GM21737 (cell line): ENCODE results near the gene NSUN5.
"Not testable (repeated sequence)": the region's sequence is repeated elsewhere in the genome, so short reads cannot be mapped to it uniquely, and the experiment has no call there.

ENCODE experiments used
- ATAC-seq: cut with Tn5 transposase; IDR thresholded peaks from one replicate; pipeline ENCODE4 v1.9.1; 2021; ENCODE audit warnings: mild to moderate bottlenecking, moderate library complexity; ENCODE audit not compliant: unreplicated experiment

NSUN5 gene

DNA sequence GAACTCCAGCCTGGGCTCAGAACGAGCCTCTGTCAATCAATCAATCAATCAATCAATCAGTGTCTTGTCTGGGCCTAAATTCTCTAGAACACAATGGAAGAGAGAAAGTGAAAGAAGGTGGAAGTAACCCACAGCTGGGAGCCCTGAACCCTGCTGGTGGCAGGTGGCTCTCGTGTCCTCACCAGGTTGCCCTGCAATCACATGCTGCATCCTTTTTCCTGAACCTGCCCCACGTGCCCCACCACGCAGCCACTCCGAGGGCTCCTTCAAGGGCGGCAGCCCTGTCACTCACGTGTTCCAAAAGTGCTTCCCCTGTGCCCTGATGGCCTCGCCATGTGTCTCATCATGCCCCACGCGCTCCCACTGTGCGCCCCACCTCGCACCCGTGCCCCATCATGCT lies 18.8 kb upstream of the NSUN5 start:
- ATAC-seq, result not testable (repeated sequence)

DNA sequence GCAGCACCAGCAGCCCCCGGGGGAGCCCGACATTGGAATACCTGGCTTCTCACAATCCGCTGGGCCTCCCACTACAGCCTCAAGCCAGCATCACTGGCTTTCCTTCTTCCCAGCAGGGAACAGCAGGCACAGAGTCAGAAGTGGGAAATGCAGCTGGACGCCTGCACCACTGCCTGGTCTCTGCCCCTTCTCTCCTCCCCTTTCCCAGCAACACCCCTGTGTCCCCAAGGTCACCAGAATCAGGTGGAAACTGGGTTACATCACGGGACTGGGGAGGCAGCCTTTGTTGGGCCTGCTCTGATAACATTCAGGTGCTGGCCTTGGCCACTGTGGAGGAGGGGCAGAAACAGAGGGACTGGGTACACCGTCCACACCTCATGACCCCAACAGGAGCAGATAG lies 16.8 kb upstream of the NSUN5 start:
- not testable (repeated sequence) for ATAC-seq

DNA sequence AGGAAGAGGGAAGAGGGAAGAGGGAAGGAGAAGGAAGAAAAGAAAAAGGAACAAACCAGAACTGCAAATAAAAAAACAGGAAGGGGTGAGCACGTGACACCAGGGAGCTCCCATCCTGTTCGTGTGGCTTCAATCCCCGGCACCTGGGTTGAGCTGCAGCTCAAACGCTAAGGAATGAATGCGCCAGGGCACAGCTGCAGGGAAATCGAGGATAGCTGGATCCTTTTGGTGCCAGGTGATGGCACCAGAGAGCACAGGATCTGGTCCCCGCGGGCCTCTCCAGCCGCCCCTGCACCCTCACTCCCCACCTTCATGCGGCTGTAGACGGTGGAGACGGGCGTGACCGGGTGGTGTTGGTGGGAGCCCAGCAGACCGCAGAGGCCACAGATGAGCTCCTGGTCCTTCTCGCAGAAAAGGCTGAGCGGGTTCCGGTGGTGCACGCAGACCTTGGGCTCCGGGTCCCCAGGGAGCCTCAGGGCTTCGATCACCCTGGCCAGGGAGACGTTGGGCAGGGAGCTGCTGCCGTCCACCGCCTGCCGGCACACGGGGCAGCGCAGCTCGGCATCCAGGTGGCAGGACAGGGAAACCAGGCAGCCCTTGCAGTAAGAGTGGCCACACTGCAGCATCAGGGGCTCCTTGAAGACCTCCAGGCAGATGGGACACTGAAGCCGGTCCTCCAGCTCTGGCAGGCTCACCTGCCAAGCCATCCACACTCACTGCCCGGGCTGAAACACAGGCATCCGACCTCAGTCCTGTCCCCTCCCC lies 15.6 kb upstream of the NSUN5 start:
- ATAC-seq, result not testable (repeated sequence)

DNA sequence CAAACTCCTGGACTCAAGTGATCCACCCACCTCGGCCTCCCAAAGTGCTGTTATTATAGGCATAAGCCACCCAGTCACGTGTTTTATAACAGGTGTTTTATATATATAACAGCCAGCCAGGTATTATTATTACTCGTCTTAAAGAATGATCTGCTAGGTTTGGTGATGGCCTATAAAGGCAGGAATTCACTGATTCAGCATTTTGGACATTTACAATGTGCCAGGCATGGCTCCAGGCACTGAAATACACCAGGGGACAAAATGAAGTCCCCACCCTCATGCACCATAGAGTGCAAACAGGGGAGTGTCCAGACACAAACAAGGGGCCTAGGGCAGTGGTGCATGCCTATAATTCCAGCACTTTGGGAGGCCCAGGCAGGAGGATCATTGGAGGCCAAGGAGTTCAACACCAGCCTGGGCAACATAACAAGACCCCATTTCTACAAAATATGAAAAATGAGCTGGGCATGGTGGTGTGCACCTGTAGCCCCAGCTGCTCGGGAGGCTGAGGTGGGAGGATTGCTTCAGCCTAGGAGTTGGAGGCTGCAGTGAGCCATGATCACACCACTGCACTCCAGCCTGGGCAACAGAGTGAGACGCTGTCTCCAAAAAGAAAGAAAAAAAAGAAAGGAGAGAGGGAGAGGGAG lies 14.9 kb upstream of the NSUN5 start:
- not testable (repeated sequence) for ATAC-seq

DNA sequence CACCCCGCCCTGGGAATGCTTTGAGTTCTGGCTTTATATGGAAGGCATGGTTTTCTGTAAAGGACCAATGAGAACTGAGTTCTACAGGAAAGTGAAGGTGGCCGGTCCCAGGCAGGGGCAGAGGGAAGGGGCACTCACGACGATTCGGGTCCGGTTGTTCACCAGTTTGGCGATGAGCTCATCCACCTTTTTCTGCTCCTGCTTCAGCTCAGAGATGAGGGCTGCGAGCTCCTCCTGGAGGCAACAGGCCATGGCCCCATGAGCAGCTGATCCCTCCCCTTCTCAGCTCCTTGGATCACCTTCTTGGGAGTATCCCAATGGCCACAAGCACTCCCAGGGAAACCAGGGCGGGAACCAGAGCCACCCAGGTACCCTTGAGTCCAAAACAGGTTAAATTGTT lies 11.4 kb upstream of the NSUN5 start:
- ATAC-seq, result not testable (repeated sequence)

DNA sequence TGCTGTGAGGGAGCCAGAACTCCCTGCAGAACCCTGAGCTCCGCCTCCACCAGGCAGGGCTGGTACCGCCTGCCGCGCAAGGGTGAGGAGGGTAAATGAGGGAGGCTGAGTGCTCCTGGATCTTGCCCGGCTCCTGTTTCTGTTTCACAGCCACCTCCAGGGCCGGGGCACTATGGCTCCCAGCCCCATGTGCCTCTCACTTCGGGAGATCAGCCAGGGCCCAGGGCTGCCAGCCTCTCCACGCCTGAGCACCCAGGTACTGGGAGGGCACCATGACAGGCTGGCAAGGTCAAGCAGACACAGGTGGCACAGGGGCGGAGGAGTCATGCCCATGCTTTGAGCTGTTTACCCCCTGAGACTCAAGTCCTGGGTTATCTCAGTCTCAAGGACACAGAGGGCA lies 10.9 kb upstream of the NSUN5 start:
- not testable (repeated sequence) for ATAC-seq

DNA sequence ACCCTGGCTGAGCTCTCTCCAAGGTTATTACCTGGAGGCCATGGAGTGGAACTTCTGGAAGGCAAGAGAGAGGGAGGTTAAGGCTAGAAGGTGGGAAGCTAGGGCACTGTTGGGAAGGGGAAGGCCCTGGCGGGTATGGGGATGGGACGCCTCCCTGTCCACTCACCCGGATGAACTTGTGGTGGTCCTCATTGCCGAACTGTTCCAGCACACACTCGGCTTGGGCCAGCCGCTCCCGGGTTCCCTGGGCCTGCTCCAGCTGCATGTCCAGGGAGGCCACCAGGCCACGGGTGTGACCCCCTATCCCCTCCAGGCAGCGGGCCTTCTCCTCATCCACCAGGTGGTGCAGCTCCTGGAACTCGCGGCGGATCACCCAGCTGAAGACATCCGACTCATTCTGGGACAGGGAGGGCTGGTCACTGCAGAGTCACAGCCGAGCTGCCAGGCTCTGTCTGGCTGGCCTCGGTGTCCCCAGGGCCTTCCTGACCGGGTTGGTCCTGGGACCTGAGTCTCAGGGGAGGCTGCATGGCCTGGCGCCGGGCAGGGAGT lies 10.1 kb upstream of the NSUN5 start:
- ATAC-seq, result not testable (repeated sequence)

DNA sequence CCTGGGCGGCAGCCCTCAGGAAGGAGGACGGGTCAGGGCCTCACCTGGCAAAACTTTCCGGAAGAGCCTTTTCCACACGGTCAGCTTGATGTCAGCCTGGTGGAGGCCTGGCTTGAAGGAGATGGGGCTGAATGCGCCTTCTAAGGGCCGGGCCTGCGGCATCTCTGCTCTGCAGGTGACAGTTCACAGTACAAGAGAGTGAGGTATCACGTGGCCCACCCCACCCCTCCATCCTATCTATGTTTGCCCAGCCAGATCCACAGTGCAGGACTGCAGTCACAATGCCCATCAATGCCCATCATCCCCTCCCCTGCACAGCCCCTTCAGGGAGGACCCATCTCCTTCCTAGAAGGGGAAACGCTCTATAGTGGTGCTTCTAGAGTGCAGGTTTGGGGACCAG lies 7.9 kb upstream of the NSUN5 start:
- no peak for ATAC-seq

DNA sequence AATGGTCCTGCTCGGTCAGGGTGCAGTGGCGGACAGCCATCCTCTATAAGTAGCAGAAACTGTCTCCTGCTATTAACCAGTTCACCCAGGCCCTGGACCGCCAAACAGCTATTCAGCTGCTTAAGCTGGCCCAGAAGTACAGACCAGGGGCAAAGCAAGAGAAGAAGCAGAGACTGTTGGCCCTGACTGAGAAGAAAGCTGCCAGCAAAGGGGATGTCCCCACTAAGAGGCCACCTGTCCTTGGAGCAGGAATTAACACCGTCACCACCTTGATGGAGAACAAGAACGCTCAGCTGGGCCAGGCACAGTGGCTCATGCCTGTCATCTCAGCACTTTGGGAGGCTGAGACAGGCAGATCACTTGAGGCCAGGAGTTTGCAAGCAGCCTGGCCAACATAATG lies 5.6 kb upstream of the NSUN5 start:
- no peak for ATAC-seq

DNA sequence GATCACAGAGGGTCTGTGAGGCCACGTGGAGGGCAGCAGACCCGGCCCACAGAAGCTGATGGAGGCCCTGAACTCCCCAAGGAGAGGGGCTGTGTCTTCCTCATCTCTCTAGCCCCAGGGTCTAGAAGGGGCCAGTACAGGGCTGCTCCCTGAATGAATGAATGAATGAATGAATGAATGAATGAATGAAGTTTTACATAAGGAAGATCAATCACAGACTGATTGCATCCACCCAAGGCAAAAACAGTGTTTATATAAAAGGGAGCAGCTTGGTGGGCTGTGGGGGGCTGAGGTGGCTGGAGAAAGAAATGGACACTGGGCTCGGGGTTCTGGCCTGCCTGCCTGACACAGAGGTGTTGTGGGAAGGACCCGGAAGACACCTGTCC lies 4.9 kb upstream of the NSUN5 start:
- ATAC-seq, result no peak

DNA sequence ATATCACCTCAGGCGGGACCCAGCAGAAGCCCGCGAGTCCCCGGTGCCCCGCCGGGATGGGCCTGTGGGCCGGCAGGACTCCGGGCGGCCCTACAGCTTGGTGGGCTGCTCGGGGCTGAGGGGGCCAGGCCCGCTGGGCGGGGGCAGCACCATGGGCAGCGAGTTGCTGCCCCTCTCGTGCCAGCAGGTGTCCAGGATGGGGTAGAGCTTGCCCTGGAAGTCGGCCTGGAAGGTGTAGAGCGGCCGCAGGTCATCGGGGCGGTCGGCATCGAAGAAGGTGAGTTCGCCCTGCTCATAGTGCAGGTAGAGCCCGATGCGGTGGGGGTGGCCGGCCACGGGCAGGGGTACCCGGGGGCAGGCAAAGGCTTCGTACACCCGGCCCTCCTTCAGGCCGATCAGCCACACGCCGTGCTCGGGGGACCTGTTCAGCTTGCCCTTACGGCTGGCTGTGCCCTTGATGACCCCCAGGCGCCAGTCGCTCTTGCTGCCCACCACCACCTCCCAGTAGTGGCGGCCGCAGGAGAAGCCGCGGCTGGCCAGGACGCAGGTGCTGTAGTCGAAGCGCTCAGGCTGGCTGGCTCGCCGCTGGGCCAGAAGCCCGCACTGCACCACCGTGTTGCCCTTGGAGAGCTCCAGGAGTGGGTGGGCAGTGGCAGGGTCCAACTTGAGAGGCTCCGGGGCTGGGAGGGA lies 4.3 kb upstream of the NSUN5 start:
- no peak for ATAC-seq

DNA sequence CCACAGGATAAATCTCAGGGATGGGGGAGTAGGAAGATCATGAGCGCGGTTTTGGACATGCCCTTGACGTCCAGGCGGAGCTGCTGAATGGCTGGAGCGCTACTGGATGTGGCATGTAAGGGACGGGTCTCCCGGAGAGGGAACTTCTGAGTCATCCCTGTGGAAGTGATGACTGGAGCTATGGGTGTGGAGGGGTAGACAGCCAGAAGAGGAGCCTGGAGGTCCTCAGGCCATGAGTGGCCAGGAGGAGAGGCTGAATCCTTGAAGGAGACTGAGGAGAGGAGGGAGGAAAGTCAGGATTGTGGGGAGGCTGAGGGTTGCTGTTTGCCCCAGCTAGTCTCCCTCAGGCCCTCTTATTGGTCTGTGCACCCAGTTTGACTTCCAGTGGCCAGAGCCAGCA lies 2.8 kb upstream of the NSUN5 start:
- ATAC-seq, result not testable (repeated sequence)

DNA sequence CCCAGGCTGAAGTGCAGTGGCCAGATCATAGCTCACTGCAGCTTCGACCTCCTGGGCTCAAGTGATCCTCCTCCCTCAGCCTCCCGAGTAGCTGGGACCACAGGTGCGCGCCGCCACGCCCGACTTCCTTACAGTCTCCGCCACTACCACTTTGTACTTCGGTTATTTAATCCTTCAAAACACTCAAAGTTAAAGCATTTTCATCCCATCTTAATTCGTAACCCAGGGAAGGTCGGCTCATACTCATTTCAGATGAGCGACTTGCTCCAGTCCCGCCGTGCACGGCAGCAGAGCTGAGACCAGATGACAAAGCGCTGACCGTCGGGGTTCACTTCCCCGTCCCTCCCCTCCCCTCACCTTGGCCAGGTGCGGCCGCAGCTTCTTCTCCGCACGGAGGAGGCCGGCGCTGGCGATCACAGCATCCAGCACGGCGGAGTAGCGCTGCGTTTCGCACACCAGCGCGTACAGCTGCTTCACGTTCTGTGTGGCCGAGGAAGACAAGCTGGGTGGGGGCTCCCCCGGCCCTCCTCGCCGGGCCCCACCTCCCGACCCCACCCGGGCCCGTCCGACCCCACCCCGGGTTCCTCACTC lies 457 bp downstream of the NSUN5 start:
- peak; percentile 32 for ATAC-seq

DNA sequence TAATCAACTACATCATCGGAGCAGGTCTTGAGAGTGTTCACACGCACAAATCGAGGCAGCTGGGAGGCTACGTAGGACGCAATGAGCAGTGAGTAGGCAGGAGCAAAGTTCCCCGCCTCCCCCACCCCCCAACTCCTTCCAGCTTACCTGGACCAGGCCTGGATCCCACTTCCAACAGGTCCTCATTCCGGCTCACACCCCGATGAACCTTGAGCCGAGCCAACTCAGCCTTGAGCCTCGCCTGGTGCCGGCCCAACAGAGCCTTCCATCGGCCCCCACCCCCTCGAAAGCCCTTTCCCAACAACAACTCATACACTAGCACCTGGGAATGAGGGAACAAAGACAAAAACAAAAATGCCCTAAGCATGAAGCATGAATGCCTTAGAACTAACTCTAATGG lies 1.2 kb downstream of the NSUN5 start:
- no peak for ATAC-seq

DNA sequence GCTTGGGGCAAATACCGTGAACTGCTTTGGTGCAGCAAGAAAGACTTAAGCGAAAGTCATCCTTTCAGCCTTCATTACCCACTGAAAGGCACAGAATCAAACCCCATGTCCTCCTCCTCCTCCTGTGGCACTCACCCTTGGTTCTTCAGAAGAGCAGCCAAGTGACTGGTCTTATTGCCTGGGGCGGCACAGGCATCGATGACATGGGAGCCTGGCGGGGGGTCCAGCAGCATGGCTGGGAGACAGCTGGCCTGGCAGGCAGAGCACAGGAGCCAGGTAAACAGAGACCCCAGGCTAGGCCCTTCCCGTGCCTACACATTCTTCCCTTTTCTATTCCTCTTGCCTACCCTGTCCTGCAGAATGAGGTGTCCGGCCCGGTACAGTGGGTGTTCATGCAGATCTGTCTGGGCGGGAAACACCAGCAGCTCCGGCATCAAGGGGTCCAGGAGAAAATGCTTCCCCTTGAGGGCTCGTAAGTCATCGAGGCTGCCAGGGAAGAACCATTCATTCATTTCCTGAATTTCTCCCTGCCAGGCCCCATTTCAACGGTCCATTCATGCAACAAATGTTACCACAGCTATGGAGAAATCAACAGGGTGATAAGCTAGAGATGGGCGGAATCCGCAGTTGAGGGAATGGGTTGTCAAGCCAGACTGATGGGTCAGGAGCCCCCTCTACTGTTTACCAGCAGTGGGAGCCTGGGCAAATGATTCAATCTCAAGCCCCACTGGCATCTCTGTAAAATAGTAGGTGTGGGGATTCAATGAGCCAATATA lies 3.8 kb downstream of the NSUN5 start:
- ATAC-seq, result not testable (repeated sequence)

DNA sequence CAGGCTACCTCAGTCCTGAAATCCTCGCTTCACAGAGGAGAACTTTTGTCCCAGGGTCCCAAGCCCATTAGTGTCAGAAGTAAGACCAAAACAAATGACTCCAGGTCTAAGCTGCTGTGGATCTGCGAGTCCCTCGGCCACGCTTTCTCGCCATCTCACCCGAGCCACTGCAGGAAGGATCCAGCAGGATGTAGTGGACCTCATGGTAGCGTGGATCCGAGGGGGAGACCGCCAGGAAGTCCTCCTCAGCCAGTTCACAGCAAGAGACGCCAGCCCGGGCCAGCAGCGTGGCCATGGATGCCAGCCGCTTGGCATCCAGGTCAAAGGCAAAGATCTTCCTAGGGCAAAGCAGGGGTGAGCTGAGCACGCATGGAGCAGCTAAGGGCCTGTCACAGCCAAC lies 4.6 kb downstream of the NSUN5 start:
- ATAC-seq, result no peak

DNA sequence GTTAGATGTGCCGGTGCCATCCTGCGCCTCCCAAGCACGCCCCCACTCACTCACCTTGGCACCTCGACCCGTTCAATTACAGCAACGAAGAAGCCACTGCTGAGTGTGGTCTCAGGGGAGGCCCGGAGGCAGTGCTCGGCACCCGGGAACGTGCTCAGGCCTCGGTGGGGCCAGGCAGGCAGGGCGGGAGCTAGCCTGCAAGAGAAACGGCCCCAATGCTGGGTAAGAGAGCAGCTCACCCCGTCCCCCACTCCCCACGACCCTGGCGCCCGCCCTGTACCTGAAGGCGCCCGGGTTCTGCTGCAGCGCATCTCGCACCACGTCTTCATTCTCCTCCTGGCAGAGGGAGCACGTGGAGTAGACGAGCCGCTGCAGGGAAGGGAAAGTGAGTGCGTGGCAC lies 5.1 kb downstream of the NSUN5 start:
- ATAC-seq, result no peak

DNA sequence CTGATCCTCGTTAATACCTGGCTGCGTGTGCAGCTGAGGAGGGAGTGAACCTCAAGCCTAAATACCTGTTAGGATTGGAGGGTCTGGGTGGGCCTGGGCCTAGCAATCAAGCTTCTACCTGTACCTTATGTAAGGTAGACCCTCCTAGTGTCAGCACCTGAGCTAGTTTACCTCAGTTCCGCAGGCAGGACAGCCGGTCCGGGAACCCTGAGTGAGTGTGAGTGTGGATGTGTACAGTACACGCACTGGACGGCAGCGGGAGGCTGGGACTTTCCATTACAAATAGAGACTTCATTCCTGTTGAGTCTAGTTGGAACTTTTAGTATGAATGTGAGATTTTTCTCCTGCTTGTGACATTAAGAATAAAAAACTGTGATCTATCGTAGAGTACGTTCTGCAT lies 5.8 kb downstream of the NSUN5 start:
- not testable (repeated sequence) for ATAC-seq

DNA sequence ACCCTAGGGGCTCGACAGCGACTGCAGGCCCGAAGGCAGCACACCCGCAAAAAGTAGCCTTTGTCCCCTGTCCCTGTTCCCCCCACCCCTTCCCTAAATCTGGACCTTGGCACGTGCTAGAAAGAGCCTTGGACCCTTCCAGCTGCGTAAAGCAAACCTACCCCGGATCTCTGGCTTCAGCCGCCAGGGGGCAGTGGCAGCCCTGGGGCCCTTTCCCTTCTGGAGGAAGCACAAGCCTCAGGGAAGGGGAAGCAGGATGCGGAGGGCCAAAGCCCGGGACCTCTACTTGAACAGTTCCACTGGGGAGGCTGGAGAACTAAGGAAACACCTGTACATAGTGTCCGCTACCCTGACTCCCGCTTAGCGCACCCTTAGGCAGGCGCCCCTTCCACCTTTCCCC lies 7.5 kb downstream of the NSUN5 start:
- not testable (repeated sequence) for ATAC-seq

DNA sequence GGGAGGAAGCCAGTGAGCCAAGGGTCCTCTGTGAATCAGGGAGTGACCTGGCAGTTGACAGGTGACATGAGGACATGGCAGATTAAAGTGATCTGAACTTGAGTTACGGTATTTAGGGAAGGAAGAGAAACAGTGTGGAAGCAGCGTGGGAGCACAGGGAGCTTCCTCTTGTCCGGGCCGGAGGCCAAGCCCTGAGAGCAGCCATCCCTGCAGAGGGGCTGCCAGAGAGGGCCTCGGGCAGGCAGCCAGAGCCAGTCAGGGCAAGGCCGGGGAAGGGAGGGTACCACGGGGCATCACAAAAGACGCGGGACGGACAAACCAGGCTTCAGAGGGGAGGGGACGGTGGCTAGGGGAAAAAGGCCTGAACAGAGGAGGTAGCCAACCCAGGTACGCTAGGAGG lies 8.8 kb downstream of the NSUN5 start:
- ATAC-seq, result not testable (repeated sequence)

DNA sequence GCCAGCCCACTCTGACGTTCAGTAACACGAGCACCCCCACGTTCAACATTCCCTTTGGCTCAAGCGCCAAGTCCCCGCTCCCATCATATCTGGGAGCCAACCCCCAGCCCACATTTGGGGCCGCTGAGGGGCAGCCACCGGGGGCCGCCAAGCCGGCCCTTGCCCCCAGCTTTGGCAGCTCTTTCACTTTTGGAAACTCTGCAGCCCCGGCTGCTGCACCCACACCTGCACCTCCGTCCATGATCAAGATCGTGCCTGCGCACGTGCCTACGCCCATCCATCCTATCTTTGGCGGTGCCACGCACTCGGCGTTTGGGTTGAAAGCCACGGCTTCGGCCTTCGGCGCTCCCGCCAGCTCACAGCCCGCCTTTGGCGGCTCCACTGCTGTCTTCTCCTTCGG lies 10.9 kb downstream of the NSUN5 start:
- not testable (repeated sequence) for ATAC-seq
